GM12892 (cell line): ENCODE results near the gene FAM83B.

Experiments used
- POLR2A ChIP-seq: IDR thresholded peaks from 2 replicates; pipeline ENCODE4 v1.6.1; 2011; ENCODE audit warnings: low read depth, low read length, control low read depth
- POLR2AphosphoS5 ChIP-seq: IDR thresholded peaks from 2 replicates; pipeline ENCODE4 v1.6.1; 2011; ENCODE audit warnings: low read depth, low read length, control low read depth
- TAF1 ChIP-seq: IDR thresholded peaks from 2 replicates; pipeline ENCODE4 v1.6.1; 2011; ENCODE audit warnings: low read depth, mild to moderate bottlenecking, control low read depth, low read length, borderline replicate concordance

- no peak for TF ChIP-seq POLR2A
- no peak for TF ChIP-seq POLR2AphosphoS5
- no peak for TF ChIP-seq TAF1
Observed at GRCh38 chr6:54868556-54868955, 22.0 kb downstream of the FAM83B start.
